Midbrain (tissue), 1 donor: ENCODE results near the gene PROM2.
"Not testable (repeated sequence)": the region's sequence is repeated elsewhere in the genome, so short reads cannot be mapped to it uniquely, and the experiment has no call there.

Source experiments
- DNase-seq: peaks from one replicate; lab custom pipeline; 2025; lab: John Stamatoyannopoulos, UW

PROM2 gene

DNA sequence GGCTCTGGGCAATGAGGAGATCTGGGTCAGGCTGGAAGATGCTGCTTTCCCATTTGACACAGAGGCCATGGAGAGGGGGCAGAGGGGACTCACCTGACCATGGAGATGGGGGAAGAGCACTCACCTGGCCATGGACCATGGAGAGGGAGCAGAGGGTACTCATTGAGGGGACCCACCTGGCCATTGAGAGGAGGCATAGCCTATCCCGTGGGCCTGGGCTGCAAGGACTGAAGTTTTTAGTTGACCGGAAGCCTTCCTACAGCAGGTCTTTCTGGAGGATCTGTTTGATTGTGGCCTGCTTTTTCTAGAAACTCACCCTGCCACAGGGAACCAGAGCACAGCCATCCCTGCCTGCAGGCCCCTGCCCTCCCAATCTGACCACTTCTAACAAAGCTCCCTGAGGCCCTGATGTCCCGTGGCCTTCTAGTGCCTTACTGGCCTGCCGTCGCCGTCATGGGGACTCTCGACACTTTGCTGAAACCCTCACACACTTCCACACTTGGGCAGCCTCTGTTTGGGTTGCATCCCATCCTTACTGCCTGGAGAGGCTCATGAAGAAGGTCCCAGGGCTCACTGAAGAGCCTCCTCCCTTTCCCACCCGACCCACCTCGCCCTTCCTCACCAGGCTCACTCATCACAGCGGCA is 5.1 kb upstream of the PROM2 start:
- no peak for DNase-seq

GRCh38 chr2:95269745-95270144 is 4.5 kb upstream of the PROM2 start:
- DNase-seq = not testable (repeated sequence)

GRCh38 chr2:95270541-95271081 is 3.6 kb upstream of the PROM2 start:
- no peak for DNase-seq

DNA sequence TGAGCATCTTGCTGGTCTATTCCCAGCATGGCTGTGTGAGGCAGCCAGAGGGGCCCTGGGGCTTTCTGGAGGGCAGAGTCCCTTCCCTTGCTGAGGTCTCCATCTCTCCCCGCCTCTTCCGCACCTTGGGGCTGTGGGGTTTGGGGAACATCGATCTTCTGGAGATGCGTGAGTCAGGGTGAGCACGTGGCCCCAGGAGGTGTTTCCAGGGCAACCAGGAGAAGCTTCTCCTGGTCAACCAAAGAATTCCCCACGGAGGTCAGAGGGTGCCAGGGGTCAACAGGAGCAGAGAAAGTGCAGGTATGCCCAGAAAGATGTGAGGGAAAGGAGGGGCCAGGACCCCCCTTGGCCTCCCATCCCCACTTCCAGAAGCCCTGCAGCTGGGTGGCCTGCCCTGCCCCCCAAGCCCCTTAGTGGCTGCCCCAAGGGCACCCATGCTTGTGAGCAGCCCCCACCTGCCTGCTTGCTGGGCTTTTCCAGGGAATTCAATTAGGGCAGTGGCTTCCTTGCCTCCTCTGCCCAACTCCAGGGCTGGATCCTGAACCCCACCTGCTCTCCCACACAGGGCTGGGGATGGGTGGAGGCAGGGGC is 2.8 kb upstream of the PROM2 start:
- DNase-seq = no peak

GRCh38 chr2:95272299-95272751 is 1.9 kb upstream of the PROM2 start:
- no peak for DNase-seq

DNA sequence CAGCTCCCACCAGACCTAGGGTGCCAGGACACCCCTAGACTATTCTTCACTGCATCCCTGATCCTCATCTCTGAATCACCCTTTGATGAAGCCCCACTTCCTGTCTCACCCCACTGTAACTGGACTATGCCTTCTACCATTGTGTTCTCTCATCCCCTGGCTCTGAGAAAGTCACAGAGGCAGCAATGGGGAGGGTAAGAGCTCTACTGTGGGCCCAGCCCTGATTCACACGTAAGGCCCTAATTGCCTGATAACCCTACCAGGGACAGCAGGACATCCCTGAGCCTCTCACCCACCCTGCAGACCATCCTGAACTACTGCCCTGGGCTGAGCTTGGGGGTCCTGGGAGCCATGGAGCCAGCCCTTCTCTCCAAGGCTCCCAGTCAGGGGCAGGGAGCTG is 1.5 kb upstream of the PROM2 start:
- no peak for DNase-seq

- DNase-seq = no peak
These were observed 521 bp upstream of the PROM2 start for GRCh38 chr2:95273566-95274290.

- DNase-seq = no peak
These were observed 884 bp downstream of the PROM2 start for GRCh38 chr2:95275151-95275515.

DNA sequence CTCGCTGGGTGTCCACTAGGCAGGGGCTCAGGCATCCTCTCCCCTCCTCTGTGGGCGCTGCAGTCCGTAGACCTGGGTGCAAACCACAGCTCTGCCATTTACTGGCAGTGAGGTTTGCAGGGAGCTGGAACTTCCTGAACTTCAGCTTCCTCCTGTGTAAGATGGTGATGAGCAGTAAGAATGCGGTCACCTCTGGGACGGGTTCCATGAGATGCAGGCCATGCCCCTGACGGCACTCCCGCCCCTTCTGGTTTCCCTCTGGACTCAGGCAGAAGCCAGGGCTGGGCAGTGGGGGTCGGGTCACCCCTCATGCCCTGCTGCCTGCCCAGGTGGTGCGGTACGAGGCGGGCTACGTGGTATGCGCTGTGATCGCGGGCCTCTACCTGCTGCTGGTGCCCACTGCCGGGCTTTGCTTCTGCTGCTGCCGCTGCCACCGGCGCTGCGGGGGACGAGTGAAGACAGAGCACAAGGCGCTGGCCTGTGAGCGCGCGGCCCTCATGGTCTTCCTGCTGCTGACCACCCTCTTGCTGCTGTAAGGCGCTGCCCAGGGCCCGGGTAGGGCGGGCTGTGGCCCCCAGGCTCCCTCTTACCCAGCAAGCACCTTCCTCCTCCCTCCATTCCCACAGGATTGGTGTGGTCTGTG is 1.5 kb downstream of the PROM2 start:
- no peak for DNase-seq

GRCh38 chr2:95276244-95276887 is 2.1 kb downstream of the PROM2 start:
- no peak for DNase-seq

GRCh38 chr2:95276888-95277245 is 2.6 kb downstream of the PROM2 start:
- no peak for DNase-seq

DNA sequence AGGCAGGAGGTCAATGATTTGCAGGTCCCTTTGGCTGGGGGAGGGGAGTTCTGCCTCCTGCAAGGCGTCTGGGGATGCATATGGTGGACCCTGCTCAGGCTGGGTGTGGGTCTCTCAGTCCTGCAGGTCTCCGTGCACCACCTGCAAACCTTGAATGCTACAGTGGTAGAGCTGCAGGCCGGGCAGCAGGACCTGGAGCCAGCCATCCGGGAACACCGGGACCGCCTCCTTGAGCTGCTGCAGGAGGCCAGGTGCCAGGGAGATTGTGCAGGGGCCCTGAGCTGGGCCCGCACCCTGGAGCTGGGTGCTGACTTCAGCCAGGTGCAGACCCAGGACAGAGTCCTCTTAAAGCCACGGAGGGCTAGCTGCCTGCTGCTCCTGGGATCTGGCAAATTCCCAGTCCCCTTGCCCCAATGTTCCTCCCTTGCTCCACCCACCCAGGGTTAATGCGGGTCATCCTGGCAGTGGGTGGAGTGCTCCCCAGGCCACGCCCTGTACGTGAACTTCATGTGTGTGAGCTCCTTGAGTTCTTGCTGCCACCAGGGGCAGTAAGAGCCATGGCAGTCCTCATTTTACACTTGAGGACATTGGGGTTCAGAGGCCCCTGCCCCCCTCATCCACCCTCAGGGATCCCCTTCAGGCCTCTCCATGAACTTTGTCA is 3.1 kb downstream of the PROM2 start:
- DNase-seq = no peak

GRCh38 chr2:95278051-95278471 is 3.8 kb downstream of the PROM2 start:
- no peak for DNase-seq

DNA sequence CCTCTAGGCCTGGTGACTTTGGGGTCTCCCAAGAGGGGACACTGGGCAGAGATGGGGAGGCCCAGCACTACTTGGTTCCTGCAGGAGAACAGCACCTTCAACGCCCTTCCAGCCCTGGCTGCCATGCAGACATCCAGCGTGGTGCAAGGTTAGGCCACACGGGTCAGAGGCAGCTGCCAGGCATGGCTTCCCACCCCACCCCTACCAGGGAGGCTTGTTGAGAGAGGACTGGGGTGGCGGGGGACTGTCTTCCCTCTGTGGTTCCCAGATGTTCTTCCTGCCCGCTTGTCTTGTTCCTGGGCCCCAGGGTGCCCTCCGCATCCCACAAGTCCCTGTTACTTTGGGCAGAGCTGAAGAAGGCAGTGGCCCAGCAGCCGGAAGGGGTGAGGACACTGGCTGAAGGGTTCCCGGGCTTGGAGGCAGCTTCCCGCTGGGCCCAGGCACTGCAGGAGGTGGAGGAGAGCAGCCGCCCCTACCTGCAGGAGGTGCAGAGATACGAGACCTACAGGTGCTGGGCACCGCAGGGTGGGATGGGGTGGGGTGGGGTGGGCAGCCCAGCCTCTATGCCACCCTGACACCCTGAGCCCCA is 4.5 kb downstream of the PROM2 start:
- no peak for DNase-seq

GRCh38 chr2:95279435-95280035 is 5.3 kb downstream of the PROM2 start:
- DNase-seq = no peak

GRCh38 chr2:95281071-95281470 is 6.8 kb downstream of the PROM2 start:
- no peak for DNase-seq

DNA sequence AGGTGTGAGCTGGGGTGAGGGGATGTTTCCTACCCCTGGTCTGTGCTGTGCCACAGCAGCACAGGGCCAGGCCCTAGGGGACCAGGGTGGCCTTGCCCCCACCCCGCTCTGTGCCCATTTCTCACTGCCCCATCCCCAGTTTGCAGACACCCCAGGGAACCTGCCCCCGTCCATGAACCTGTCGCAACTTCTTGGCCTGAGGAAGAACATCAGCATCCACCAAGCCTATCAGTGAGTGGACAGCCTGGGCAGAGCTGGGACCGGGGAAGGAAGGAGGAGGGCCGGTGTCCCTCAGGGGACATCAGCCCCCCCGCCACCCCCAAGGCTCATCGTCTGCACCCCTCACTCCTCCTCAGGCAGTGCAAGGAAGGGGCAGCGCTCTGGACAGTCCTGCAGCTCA is 7.5 kb downstream of the PROM2 start:
- DNase-seq = no peak

GRCh38 chr2:95282458-95282857 is 8.2 kb downstream of the PROM2 start:
- no peak for DNase-seq

DNA sequence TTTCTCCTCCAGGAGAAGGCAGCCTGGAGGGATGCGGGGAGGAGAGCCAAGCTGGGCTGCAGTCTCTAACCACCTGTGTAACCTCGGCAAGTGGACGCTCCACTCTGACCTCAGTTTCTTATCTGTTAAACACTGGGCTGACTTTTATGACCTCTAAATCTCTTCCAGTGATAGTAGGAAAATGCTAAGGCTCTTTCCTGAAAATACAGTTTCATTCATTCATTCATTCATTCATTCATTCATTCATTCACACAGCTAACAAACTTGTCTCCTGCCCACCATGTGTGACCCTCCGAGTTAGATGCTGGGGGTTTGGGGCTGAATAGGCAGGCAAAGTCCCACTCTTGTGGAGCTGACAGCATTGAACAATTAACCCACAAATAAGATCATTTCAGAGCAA is 9.3 kb downstream of the PROM2 start:
- no peak for DNase-seq

- DNase-seq = no peak
These were observed 10.8 kb downstream of the PROM2 start for GRCh38 chr2:95284886-95285541.
